OCI-LY1 (cell line): ENCODE data around the gene ATP5F1D.

ENCODE experiments used
- H2AFZ ChIP-seq: fragments of 200-600 bp; sonication (generic), shearing (Covaris generic); 2 replicates; pipeline ENCODE4 v1.6.0; 2014; ENCODE audit warnings: antibody characterized with exemption, mild to moderate bottlenecking, low read length
- H3F3A ChIP-seq: fragments of 200-600 bp; sonication (generic), shearing (Covaris generic); 2 replicates; pipeline ENCODE4 v1.6.0; 2014; ENCODE audit warnings: mild to moderate bottlenecking, antibody characterized with exemption, low read length, moderate library complexity; ENCODE audit not compliant: insufficient read depth
- H3K27ac ChIP-seq: fragments of 200-600 bp; sonication (generic); 2 replicates; pipeline ENCODE4 v1.5.1; 2014; ENCODE audit warnings: low read length, mixed run types, mild to moderate bottlenecking, low read depth; ENCODE audit not compliant: poor library complexity, severe bottlenecking
- H3K27me3 ChIP-seq: fragments of 200-600 bp; sonication (generic); 2 replicates; pipeline ENCODE4 v1.6.0; 2014; ENCODE audit warnings: antibody characterized with exemption, mild to moderate bottlenecking, low read length, moderate library complexity; ENCODE audit not compliant: insufficient read depth
- H3K36me3 ChIP-seq: fragments of 200-600 bp; sonication (generic); 2 replicates; pipeline ENCODE4 v1.6.1; 2014; ENCODE audit warnings: mild to moderate bottlenecking, antibody characterized with exemption, low read length, moderate library complexity, mixed read lengths; ENCODE audit not compliant: insufficient read depth
- H3K4me1 ChIP-seq: fragments of 200-600 bp; sonication (generic); 2 replicates; pipeline ENCODE4 v1.5.1; 2014; ENCODE audit warnings: mild to moderate bottlenecking, low read length, moderate library complexity; ENCODE audit not compliant: insufficient read depth, severe bottlenecking
- H3K4me2 ChIP-seq: fragments of 200-600 bp; sonication (generic), shearing (Covaris generic); 2 replicates; pipeline ENCODE4 v1.6.1; 2014; ENCODE audit warnings: low read length
- H3K4me3 ChIP-seq: fragments of 200-600 bp; sonication (generic); 2 replicates; pipeline ENCODE4 v1.5.1; 2014; ENCODE audit warnings: low read length, low read depth, mild to moderate bottlenecking, mixed read lengths; ENCODE audit not compliant: poor library complexity, severe bottlenecking
- H3K79me2 ChIP-seq: fragments of 200-600 bp; shearing (Covaris generic); 2 replicates; pipeline ENCODE4 v1.6.1; 2016; ENCODE audit warnings: mixed run types, low read length, mixed read lengths; ENCODE audit not compliant: insufficient read depth
- H3K9ac ChIP-seq: fragments of 200-600 bp; sonication (generic), shearing (Covaris generic); 2 replicates; pipeline ENCODE4 v1.6.1; 2014; ENCODE audit warnings: mild to moderate bottlenecking, low read length, mixed read lengths
- H3K9me2 ChIP-seq: fragments of 200-600 bp; sonication (generic), shearing (Covaris generic); 2 replicates; pipeline ENCODE4 v1.6.1; 2014; ENCODE audit warnings: low read depth, mild to moderate bottlenecking, low read length, mixed read lengths
- H3K9me3 ChIP-seq: fragments of 200-600 bp; shearing (Covaris generic); 2 replicates; pipeline ENCODE4 v1.6.1; 2014; ENCODE audit warnings: low read length, mixed read lengths
- H4K20me1 ChIP-seq: fragments of 200-600 bp; sonication (generic), shearing (Covaris generic); 2 replicates; pipeline ENCODE4 v1.6.0; 2016; ENCODE audit warnings: mild to moderate bottlenecking, low read length; ENCODE audit not compliant: insufficient read depth
- EZH2 ChIP-seq: fragments of 200-600 bp; sonication (generic), shearing (Covaris generic); IDR thresholded peaks from 2 replicates; pipeline ENCODE4 v1.8.0; 2017; ENCODE audit warnings: borderline replicate concordance, mixed run types, mild to moderate bottlenecking, antibody characterized with exemption, low read length, moderate library complexity, mixed read lengths
- TF ChIP-seq, protein P1 (sequence below): fragments of 200-600 bp; sonication (generic), shearing (Covaris generic); IDR thresholded peaks from 2 replicates; pipeline ENCODE4 v1.5.1; 2017; ENCODE audit warnings: mild to moderate bottlenecking, antibody characterized with exemption, low read length, moderate library complexity, mixed read lengths

Gene ATP5F1D

DNA sequence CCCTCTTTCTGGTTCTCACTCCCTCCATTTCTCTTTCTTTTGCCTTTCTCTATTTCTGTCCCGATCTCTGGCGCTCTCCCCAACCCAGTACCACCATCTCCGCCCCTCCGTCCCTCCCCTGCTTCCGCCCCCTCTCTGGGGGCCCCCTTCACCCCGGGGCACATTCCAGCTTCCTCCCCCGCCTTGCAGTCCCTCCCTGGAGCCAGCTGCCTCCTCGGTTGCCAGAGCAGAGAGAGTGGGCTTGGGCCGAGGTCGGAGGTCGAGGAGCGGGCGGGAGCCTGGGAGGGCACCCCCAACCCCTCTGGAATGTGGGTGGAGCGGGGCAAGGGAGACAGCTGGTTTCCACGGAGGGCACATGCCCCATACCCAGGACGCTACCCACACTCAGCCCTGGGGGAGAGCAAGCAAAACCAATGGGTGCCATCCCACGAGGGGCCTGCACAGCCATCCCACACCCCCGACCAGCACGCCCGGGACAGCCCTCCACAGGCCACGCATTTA lies 21.1 kb downstream of the ATP5F1D start:
- Histone ChIP-seq H3K9me3 (no peaks in the 10 kb centered on the region), H3K36me3 (peaks cover 6% of the 10 kb centered on the region; the same call in 1 of the 2 replicates), H3K4me2 (peak overlapping the region; percentile 85), H3F3A (peaks cover 5% of the 10 kb centered on the region; the same call in 1 of the 2 replicates), H3K9me2 (no peaks in the 10 kb centered on the region), H3K4me3 (peak overlapping the region; percentile 73), H2AFZ (no peak overlapping the region), H3K4me1 (peaks cover 86% of the 10 kb centered on the region), H3K27me3 (no peaks in the 10 kb centered on the region), H3K27ac (peak overlapping the region; percentile 89), H4K20me1 (no peaks in the 10 kb centered on the region), H3K79me2 (no peaks in the 10 kb centered on the region), H3K9ac (peak overlapping the region; percentile 85)
- TF ChIP-seq EZH2: no peak

DNA sequence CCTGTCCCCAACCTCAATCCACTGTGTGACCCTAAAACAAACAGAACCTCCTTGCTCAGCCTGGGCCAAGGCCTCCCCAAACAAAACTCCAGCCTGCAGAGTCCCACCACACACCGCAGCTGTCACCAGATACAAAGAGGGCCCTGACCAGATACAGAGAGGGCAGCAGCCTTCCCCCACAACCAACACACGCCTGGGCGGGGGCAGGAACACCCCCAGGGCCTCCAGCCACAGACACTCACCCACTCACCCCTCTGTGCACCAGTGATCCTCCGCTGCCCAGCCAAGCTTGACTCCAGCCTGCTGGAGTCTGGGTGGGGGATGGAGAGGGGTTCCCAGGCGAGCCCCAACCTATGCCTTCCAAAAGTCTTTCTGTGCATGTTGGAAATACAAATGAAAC lies 21.6 kb downstream of the ATP5F1D start:
- Histone ChIP-seq H3K9ac (peak overlapping the region; percentile 85; the same call in 1 of the 2 replicates), H3K4me1 (peaks cover 86% of the 10 kb centered on the region), H2AFZ (no peak overlapping the region), H3K27me3 (no peaks in the 10 kb centered on the region), H3K9me2 (no peaks in the 10 kb centered on the region), H3K9me3 (no peaks in the 10 kb centered on the region), H3K4me3 (peak overlapping the region; percentile 73), H3K79me2 (no peaks in the 10 kb centered on the region), H3F3A (peaks cover 5% of the 10 kb centered on the region; the same call in 1 of the 2 replicates), H3K36me3 (peaks cover 1% of the 10 kb centered on the region; the same call in 1 of the 2 replicates), H4K20me1 (no peaks in the 10 kb centered on the region), H3K27ac (peak overlapping the region; percentile 89), H3K4me2 (peak overlapping the region; percentile 85)
- no peak for TF ChIP-seq EZH2
- TF ChIP-seq, protein P1, sequence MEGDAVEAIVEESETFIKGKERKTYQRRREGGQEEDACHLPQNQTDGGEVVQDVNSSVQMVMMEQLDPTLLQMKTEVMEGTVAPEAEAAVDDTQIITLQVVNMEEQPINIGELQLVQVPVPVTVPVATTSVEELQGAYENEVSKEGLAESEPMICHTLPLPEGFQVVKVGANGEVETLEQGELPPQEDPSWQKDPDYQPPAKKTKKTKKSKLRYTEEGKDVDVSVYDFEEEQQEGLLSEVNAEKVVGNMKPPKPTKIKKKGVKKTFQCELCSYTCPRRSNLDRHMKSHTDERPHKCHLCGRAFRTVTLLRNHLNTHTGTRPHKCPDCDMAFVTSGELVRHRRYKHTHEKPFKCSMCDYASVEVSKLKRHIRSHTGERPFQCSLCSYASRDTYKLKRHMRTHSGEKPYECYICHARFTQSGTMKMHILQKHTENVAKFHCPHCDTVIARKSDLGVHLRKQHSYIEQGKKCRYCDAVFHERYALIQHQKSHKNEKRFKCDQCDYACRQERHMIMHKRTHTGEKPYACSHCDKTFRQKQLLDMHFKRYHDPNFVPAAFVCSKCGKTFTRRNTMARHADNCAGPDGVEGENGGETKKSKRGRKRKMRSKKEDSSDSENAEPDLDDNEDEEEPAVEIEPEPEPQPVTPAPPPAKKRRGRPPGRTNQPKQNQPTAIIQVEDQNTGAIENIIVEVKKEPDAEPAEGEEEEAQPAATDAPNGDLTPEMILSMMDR: no peak

DNA sequence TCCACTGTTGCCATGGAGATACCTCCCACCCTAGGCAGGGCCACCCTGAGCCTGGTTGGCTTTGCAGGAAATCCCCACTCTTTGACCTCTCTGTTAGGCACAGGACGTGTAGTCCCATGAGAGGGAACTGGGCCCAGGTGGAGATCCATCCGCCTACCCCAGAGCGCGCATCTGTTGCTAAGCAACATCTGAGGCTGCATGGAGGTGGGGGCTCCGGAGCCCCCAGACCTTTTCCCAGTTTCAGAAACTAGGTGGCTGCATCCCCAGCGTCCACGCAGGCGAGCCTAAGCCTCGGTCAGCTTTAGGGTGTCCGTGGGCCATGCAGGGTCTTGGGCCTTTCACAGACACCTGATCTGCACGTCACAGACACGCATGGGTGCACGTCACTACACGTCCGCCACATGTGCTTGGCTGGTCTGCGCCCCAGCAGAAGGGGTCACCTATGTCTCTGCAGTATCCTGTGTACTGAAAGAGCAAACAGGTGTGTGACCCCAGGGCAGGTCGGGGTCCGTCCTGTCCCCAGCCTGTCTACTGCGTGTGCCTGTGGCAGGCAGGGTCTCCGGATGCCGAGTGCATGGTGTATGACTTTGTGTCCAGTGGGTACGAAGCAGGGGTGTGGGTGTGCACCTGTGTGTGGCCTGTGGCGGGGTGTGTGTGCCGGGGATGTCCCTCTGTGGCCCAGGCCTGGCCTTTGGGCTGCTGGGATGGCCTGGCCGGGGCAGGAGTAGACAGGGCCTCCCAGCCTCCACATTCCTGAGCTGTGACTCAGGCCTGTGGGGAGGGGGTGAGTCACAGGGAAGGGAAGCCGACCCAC lies 23.5 kb downstream of the ATP5F1D start:
- H3K9me3 ChIP-seq: no peaks in the 10 kb centered on the region
- H3K4me2 ChIP-seq: peak overlapping the region; percentile 28
- H3F3A ChIP-seq: no peaks in the 10 kb centered on the region
- no peak overlapping the region for H3K4me3 ChIP-seq
- no peak overlapping the region for H2AFZ ChIP-seq
- H3K27ac ChIP-seq: peak overlapping the region; percentile 89
- H4K20me1 ChIP-seq: no peaks in the 10 kb centered on the region
- peaks cover 5% of the 10 kb centered on the region for H3K79me2 ChIP-seq
- no peak overlapping the region; the same call in 1 of the 2 replicates for H3K9ac ChIP-seq
- no peak for TF ChIP-seq EZH2
- TF ChIP-seq, protein P1: no peak
- H3K36me3 ChIP-seq: peaks cover 4% of the 10 kb centered on the region
- H3K9me2 ChIP-seq: no peaks in the 10 kb centered on the region
- H3K27me3 ChIP-seq: no peaks in the 10 kb centered on the region
- peaks cover 75% of the 10 kb centered on the region for H3K4me1 ChIP-seq
